GM21526 (cell line): Measurements from ENCODE around the gene KRT78.
"Not testable (repeated sequence)": the region's sequence is repeated elsewhere in the genome, so short reads cannot be mapped to it uniquely, and the experiment has no call there.

Experiments used
- ATAC-seq: cut with Tn5 transposase; IDR thresholded peaks from one replicate; pipeline ENCODE4 v1.9.1; 2021; ENCODE audit warnings: moderate library complexity; ENCODE audit not compliant: unreplicated experiment, low FRiP score

KRT78 gene

DNA sequence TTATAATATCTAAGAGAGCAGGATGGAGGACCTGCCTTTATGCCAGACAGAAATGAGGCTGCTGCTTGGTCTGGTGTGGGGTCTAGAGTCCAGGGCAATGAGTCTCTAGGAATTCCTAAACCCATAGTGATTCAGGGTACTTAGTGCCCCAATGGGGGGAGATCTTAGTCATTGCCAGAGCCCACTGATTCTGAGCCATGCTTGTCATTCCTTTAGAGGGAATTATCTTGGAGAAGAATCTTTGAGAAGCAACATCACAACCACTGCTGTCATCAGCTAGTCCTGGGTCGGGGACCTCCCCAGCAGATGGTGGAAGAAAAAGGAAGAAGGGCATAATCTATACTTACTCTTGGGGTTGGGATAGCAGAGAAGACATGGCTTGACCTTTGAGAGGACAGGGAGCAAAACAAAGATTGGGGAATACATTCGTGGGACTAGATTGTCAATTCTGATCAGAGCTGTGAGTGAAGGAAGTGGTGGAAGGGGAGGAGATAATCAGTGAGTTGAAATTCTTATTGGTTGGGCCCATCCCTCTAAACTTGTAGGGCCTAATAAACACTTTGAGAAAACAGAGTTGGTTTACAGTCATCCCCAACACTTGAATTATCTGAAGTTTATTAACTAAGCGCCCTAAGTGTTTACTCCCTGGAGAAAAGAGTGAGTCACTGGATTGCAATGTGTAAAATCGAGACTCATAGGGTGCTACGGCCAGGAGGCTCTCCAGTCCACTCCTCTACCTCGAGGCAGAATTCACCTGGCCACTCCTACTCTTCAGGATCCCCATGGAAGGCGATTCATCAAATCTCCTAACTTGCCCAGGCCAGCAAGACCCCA lies 49.9 kb downstream of the KRT78 start:
- ATAC-seq: no peak

- ATAC-seq: no peak
Observed at GRCh38 chr12:52798003-52798670, 50.7 kb downstream of the KRT78 start.

DNA sequence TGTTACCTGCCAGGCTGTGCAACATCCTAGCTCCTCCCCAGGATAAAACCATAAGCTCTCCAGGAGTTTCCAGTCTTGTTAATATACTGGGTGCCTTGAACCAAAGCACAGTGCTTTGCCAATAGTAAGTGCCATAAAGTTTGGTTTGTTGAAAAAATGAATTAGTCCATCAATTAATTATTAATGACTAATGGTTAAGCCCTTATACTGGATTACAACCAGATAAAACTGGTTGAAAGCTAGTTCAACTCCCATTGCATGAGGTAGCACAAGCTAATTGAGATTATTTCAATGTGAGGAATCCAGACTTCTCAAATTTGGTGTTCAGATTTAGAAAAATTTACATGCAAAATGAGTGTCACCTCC lies 51.3 kb downstream of the KRT78 start:
- ATAC-seq: no peak

GRCh38 chr12:52796839-52797528 lies 51.8 kb downstream of the KRT78 start:
- ATAC-seq: no peak

- ATAC-seq: no peak
Observed at GRCh38 chr12:52796429-52796794, 52.4 kb downstream of the KRT78 start.

DNA sequence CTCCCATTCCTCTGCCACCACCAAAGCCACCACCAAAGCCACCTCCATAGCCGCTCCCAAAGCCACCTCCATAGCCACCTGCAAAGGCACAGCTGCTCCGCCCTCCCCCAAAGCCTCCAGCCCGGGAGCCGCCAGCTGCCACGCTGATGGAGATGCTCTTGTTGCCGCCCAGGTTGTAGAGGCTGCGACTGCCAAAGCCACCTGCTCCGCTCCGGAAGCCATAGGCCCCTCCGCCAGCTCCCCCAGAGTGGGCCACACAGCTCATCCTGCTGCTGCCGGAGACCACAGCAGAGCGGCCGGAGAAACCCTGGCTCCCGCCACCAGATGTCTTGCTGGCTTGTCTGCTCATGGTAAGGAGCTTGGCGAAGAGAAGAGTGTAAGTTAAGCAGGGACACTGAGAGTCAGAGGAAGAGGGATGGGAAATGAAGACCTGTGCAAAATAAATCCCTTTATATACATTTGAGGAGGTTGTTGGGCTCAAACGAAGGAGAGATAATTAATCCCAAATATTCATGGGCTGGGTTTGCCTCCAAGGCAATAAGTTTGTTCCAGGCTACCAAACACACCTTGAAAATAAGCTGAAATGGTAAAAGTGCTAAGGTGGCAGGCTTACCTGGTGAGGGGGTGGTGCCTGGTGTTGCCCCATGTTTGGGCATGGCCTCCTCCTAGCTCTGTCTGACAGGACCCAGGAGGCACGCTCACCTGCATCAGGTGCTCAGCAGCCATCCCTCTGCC lies 52.9 kb downstream of the KRT78 start, which contains the start of gene KRT3:
KRT3 (minus strand) TSS at position 424 of the 735 bp plus-strand sequence; CDS start at position 349, 75 bp downstream.
- no peak for ATAC-seq

DNA sequence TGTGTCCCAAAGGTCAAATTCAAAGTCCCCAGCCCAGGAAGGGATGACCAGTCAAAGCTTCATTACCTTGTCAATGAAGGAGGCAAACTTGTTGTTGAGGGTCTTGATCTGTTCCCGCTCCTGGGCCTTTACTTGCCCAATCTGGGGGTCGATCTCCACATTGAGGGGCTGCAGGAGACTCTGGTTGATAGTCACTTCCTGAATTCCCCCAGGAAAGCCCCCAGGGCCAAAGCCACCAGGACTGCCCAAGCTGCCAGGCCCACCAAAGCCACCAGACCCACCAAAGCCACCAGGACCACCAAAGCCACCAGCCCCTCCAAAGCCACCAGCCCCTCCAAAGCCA lies 53.5 kb downstream of the KRT78 start:
- ATAC-seq: not testable (repeated sequence)

GRCh38 chr12:52794479-52795331 lies 54.1 kb downstream of the KRT78 start:
- ATAC-seq: no peak

DNA sequence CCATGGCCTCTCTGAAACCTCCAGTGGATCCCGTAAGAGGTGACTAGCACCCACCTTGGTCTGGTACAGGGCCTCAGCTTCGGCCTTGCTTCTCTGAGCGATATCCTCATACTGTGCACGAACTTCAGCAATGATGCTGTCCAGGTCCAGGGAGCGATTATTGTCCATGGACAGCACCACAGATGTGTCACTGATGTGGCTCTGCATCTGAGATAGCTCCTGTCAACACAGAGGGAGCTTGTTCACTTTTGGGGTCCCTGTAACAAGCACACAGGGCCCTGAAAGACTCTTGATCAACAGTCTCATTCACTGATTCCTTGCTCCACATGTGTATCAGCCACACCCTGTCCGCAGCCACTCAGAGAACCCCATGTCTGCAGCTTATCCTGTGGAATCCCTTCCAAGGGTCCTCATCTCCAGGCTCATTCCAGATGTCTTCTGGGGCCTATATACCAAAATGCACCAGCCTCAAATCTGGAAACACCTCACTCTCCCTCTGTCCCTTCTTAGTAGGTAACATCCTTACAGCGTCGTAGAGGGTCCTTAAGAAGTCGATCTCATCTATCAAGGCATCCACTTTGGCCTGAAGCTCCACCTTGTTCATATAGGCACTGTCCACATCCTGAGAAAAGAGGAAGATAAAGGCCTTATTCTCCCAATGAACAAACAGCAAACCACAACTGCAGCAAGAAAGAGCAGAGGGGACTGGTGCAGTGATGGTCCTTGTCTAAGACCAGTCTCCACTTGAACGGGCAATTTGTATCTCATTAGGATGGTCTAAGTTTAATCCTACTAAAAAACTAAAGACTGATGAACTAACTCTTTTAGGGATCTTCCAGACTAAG lies 56.4 kb downstream of the KRT78 start:
- no peak for ATAC-seq

- ATAC-seq: no peak
Observed at GRCh38 chr12:52791271-52792184, 57.3 kb downstream of the KRT78 start.

- ATAC-seq: no peak
Observed at GRCh38 chr12:52790427-52791270, 58.1 kb downstream of the KRT78 start.

- no peak for ATAC-seq
Observed at GRCh38 chr12:52789637-52790426, 59.0 kb downstream of the KRT78 start.

DNA sequence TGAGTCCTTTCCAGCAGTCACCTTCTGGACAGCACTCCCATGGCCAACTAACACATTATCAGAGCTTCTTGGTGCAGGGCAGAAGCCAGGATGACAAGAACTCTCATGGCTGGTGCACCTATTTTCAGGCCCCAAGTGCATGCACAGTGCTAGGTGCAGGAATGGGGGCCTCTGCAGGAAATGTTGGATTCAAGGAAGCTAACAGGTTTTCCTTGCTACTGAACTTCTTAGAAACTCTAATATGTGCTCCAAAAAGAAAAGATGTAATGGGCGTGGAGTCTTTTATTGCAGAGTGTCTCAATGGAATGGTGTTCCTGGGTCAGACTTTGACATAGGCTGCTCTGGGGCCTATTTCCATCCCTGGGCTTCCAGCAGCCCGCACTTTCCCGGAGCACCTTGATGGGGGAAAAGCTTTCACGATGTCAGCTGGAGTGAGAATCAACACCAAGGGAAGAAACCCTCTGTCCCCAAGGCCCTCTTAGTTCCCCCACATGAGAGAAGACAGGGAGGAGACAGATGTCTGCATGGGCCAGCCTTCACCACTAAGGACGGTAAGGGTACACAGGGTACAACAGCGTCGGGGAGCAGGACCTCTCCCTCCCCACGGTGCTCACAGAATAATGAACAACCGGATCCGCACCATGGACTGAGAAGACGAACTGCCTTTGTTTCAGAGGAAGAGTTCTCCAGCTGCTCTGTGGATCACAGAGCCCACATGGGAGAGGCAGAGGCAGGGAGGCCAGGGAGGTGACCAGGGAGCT lies 59.7 kb downstream of the KRT78 start:
- no peak for ATAC-seq

GRCh38 chr12:52788192-52788875 lies 60.5 kb downstream of the KRT78 start:
- no peak for ATAC-seq
